NCI-H2196 (cell line): ENCODE results near the gene RAMP3.

ENCODE experiments used
- DNase-seq: peaks from one replicate; lab custom pipeline; 2025; ENCODE audit not compliant: unreplicated experiment; lab: John Stamatoyannopoulos, UW

Gene RAMP3

DNA sequence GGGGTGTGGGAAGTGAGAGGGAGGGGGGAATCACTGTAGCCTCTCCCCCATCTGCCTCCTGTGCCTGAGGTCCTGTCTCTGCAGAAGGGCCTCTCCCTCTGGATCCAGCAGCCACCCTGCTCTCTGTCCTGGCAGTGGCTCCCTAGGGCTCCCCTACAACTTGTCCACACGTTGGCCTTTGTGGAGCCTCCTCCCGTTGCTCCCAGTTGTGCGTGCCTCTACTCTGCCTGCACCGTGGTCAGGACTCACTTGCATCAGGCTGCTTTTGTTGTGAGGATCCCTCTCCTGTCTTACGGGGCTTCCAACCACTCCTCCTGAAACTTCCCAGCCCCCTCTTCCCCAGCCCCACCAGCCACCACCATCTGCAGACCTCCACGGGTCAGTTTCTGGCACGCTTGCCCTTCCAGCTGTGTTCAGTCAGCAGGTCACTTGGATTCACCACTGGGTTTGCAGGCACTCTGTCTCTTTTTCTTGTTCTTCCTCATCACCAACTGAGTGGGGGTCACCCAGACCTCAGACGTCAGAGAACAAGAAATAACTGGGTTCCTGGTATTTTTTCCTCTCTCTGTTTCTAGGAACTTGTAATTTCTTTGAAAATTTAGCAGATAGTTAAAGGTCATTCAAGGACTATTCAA lies 62.3 kb downstream of the RAMP3 start:
- no peak for DNase-seq

DNA sequence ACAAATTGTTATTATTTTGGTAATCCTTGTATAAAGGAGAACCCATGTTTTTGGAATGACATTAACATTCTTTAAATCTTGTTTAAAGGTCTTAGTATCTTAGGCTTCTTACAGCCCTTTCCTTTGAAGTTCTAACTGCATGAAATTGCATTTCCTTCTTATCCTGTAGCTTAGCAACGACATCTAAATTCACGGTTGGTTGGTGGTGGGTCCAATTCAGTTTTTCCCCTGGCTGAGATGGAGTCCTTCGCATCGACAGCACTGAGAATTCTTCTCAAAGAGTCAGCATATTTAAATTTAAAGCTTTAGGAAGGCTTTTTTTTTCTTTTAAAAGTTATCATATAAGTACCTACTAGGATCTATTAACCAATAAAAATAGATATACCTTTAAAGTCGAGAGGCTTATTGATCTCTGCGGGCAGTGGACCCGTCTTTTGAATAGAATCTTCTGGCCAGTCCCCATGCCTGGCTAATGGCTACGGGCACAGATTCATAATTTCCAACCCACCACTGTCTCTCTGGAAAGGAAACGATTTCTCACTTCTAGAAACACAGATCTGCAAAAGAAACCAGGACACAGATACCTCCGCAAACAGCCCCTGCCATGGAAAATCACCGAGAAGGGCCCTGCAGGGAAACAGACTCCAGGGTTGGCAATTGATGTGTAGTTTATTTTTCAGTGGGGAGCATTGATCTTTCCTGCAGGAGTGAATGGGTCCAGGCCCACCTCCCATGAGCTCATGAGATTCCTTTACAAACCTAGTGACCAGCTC lies 63.4 kb downstream of the RAMP3 start:
- no peak for DNase-seq

DNA sequence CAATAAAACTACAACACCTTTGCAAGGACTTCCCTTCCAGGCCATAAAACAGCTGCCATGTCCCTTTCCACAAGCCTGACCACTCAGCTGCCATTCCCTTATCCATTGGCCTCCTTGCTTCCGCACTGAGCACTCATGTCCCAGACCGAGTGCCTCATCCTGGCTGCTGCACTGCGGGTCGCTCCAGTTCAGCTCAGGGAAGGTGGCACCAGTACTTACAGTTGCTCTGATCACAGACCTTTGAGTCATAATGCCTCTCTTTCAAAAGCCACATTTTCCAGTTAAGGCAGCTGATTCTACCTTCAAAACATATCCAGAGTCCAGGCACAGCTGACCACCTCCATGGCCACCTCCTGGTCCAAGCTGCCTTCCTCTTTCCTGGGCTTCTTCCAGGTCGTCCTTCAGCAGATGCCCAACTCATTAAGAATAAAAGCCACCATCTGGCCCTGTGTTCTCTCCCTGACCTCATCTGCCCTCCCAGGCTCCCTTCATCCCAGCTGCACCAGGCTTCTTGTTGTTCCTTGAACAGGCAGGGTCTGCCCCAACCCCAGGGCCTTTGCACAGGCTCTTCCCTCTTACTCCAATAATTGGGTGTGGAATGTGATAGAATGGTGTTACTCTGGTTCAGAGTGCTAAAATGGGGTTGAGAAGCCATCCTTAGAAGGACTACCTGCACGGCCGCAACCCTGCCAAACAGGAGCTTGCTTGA lies 64.5 kb downstream of the RAMP3 start:
- no peak for DNase-seq

DNA sequence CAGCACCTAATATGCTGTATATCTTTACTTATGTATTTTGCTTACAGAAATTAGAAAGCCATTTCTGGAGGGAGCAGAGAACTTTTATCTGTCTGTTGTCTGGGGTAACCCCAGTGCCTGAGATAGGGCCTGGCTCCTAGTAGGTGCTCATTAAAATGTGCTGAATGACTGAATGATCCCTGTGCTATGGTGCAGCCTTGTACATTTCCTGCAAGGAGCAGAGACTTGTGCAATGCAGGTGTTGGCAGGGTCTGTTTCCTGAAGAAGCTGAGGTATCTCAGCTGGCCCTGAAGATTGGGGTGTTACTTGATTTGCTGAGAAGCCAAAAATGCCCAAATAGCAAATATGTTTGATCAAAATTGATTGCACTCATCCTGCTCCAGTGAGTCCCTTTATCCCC lies 65.5 kb downstream of the RAMP3 start:
- no peak for DNase-seq

DNA sequence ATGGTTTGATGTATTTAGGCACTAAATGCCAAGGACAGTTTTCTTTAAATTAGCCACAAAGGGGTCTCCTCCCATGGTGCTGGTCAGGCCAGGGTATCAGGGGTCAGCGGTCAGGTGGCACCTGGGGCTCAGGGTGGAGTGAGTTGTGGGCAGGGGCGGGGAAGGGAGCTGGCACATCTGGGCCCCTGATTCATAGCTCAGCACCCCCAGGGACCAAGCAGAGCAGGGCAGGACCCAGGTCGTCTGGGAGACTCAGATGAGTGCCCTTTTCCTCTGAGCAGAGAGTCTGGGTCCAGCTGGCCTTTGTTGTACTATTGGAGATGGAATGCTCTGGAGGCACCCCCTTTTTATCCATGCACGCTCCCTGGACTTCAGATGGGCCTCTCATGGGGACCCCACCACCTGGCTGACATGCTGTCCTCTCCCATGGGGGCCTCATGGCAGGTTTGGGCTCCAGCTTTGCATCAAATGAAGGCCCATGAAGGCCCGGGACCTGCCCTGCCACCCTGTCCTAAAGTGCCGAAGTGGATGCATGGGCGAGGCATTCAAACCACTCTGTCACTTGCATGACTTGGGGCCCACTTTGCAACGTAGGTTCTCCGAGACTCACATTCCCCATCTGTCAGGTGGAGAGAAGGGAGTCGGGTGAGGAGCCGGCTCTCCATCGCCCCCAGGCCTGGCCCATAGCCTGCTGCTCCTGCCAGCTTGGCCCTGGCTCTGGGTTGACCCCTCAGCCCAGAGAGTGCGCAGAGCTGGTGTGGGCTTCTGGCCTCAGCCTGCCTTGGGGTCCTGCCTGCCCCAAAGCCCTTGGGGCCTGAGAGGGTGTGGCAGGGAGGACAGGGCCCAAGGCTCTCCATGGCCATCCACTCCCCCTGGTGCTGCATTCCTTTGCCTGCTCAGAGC lies 66.4 kb downstream of the RAMP3 start:
- no peak for DNase-seq

DNA sequence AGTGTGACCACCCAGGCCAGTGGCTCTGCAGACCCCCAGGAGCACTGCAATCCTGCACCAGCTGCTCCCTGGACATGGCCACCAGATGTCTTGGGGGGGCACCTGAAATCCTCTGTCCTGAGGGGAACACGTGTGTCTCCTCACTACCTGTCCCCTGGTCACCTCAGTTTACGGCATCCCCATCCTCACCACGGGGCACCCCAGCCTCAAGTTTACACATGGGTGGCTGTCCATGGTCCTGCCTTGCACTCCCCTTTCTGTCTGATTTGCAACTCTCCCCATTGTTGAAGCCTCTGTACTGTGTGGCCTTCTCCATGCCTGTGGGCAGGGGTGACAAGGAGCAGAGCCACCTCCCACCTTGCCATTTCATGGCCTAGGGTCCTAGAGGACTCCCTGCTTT lies 67.2 kb downstream of the RAMP3 start:
- DNase-seq = no peak

GRCh38 chr7:45225311-45225947 lies 67.8 kb downstream of the RAMP3 start:
- no peak for DNase-seq

DNA sequence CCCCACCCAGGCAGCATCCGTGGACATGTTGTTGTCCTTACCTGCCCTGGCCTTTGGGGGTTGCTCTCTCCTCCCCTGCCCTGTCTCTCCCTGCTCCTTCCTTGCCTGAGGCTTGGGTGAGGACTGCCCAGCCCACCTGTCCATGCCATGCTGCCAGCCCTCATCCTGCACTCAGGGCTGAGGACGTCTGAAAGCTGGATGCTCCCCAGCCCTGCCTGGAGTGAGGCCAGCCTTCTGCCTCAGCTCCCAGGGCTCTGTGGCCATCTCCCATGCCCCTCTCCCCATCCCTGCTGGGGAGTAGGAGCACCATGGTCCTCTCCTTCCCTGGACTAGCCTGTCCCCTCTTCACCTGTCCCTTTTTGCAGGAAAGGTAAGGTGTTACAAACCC lies 68.4 kb downstream of the RAMP3 start:
- DNase-seq = no peak

DNA sequence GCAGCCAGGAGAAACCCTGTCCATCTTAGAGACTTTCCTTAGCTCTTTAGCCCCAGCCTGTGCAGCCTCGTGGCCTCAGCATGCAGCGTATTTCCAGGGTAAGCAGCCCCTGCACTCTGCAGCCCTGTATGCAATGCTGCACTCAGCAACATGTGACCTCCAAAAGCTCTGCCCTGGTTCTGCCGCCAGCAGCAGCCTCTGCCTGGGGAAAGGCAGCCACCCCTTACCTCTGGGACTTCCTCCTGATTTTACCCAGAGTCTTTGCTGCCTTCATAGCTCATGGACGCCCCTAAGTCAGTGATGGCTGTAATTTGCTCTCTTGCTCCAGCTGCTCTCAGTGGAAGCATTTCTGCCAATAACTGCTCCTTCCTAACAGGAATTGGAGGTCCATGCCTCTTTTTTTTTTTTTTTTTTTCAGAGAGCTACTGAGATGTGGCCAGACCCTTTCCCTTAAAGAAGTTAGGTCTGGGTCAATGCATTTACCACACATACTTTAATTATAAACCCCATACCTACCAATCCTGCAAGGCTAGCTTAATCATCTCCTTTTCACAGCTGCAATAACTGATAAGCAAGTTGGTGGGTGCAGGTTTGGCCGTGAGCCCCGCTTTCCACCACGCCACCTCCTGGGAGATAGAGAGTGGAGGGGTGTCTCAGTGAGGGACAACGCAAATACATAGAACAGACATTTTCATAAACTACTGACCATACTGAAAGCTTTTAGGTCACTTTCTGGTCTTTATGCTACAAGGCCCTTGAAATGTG lies 71.7 kb downstream of the RAMP3 start:
- no peak for DNase-seq

GRCh38 chr7:45230083-45230482 lies 72.5 kb downstream of the RAMP3 start:
- no peak for DNase-seq

DNA sequence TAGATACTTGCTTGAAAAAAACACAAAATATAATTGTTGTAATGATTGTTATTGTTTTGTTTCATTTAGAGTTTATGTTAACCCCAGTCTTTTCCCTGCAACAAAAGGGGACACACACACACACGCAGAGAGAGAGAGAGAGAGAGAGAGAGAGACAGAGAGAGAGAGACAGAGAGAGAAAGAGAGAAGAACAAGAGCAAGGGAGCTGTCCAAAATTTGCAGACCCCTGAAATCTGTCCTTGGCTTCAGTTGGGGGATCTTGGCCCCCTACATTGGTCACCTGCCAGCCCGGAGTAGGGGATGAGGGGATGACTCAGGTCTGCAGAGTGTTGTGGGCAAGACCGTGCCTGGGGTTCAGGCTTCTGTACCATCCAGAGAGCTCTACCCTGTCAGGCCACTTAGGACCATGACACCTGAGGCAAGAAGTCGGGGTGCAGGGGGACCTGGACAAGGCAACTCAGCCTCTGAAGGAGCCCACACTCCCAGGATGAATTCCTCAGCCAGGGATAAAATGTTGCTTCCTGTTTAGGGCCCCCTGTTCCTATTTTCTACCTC lies 73.1 kb downstream of the RAMP3 start:
- no peak for DNase-seq

DNA sequence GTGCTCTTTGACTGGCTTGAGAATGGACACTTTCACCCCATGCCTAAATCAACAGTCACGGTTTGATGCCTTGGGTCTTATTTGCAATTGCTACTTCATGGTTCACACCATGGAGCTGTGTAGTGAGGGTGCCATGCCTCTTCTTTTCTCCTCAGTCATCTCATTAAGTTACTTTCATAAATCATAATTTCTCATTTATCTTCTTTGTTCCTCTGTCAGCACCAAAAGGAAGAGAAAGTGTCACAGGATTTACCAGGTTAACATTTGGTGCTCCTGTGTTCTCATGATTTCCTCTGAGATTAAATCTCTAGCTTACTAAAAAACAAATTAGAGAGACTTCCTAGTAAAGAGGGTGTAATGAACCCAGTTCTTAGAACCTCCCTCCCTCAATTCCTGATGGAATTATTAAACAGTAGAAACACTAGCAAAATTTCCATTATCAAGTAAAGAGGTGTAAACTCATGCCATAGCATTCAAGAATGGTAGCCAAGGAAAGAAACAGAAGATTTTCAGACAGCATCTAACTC lies 75.7 kb downstream of the RAMP3 start:
- DNase-seq = no peak
